ENCODE measurements around the gene IFRD2.

DNA sequence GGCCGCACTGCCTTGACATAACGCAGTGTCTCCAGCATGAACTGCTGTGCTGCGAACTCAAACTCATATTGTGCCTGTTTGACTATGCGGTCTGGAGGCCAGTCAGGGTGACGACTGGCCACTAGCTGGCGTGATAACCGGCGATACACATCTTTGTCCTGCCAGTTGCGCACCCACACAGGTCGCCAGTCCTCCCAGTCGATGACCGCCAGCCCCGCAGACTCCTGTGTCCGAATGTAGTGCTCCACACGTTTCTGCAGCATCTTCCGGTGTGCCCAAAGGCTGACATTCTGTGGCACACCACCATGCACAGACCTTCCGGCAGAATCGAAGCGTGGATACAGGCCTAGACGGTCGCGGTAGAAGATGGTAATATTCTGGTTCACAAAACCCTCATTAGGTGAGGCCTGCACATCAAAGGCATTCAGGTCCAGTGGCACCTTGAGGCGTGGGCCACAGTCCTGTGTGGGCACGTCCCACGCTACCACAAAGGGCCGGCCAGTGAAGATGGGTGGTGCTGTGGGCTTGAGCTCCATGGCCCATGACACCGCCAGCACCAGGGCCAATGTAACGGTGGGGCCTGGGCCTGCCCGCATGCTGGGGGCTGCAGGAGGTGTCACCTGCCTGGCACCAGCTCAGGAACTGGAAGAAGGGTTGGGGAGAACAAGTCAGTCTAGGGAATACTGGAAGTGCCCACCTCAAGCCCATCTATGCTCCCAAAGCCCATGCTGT, 27.8 kb upstream of the IFRD2 start:
- no peak for TF ChIP-seq EZH2 (IDR thresholded peaks at IDR 0.05; ENCODE audit: borderline replicate concordance)
- TF ChIP-seq, protein P1, sequence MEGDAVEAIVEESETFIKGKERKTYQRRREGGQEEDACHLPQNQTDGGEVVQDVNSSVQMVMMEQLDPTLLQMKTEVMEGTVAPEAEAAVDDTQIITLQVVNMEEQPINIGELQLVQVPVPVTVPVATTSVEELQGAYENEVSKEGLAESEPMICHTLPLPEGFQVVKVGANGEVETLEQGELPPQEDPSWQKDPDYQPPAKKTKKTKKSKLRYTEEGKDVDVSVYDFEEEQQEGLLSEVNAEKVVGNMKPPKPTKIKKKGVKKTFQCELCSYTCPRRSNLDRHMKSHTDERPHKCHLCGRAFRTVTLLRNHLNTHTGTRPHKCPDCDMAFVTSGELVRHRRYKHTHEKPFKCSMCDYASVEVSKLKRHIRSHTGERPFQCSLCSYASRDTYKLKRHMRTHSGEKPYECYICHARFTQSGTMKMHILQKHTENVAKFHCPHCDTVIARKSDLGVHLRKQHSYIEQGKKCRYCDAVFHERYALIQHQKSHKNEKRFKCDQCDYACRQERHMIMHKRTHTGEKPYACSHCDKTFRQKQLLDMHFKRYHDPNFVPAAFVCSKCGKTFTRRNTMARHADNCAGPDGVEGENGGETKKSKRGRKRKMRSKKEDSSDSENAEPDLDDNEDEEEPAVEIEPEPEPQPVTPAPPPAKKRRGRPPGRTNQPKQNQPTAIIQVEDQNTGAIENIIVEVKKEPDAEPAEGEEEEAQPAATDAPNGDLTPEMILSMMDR (IDR thresholded peaks at IDR 0.05; ENCODE audit: poor library complexity): no peak
